GM18519 (cell line): ENCODE measurements around the gene BEND6.
"Not testable (repeated sequence)": the region's sequence is repeated elsewhere in the genome, so short reads cannot be mapped to it uniquely, and the experiment has no call there.

ENCODE experiments used
- ATAC-seq: cut with Tn5 transposase; IDR thresholded peaks from one replicate; pipeline ENCODE4 v1.9.1; 2021; ENCODE audit warnings: mild to moderate bottlenecking, moderate library complexity; ENCODE audit not compliant: unreplicated experiment, low FRiP score

Gene BEND6

GRCh38 chr6:57026001-57026400 lies 71.1 kb downstream of the BEND6 start:
- no peak for ATAC-seq

GRCh38 chr6:57027301-57027700 lies 72.4 kb downstream of the BEND6 start:
- ATAC-seq = no peak

GRCh38 chr6:57029213-57029612 lies 74.3 kb downstream of the BEND6 start:
- ATAC-seq = no peak

- ATAC-seq = no peak
Measured at GRCh38 chr6:57033228-57033627, 78.3 kb downstream of the BEND6 start.

- no peak for ATAC-seq
Measured at GRCh38 chr6:57035549-57035948, 80.6 kb downstream of the BEND6 start.

- no peak for ATAC-seq
Measured at GRCh38 chr6:57038906-57039305, 84.0 kb downstream of the BEND6 start.

- no peak for ATAC-seq
Measured at GRCh38 chr6:57040011-57040410, 85.1 kb downstream of the BEND6 start.

GRCh38 chr6:57044061-57044460 lies 89.2 kb downstream of the BEND6 start:
- not testable (repeated sequence) for ATAC-seq

GRCh38 chr6:57044568-57044967 lies 89.7 kb downstream of the BEND6 start:
- ATAC-seq = no peak

- peak; percentile 84 for ATAC-seq
Measured at GRCh38 chr6:57046332-57047256, 91.7 kb downstream of the BEND6 start, which contains the start of gene KIAA1586. Gene KIAA1586, plus strand, starts transcription at chr6:57046693. Its CDS starts 63 bp downstream, at chr6:57046756.

GRCh38 chr6:57047257-57047585 lies 92.3 kb downstream of the BEND6 start:
- peak; percentile 21 for ATAC-seq

- ATAC-seq = not testable (repeated sequence)
Measured at GRCh38 chr6:57047859-57048258, 93.0 kb downstream of the BEND6 start.

GRCh38 chr6:57048577-57048976 lies 93.7 kb downstream of the BEND6 start:
- no peak for ATAC-seq

GRCh38 chr6:57063847-57064246 lies 108.9 kb downstream of the BEND6 start:
- no peak for ATAC-seq

- ATAC-seq = no peak
Measured at GRCh38 chr6:57064809-57065208, 109.9 kb downstream of the BEND6 start.

GRCh38 chr6:57068061-57068460 lies 113.2 kb downstream of the BEND6 start:
- ATAC-seq = no peak

GRCh38 chr6:57069228-57069627 lies 114.3 kb downstream of the BEND6 start:
- no peak for ATAC-seq

- no peak for ATAC-seq
Measured at GRCh38 chr6:57069920-57070331, 115.0 kb downstream of the BEND6 start.

GRCh38 chr6:57072108-57072507 lies 117.2 kb downstream of the BEND6 start:
- no peak for ATAC-seq

- no peak for ATAC-seq
Measured at GRCh38 chr6:57074383-57074782, 119.5 kb downstream of the BEND6 start.

- no peak for ATAC-seq
Measured at GRCh38 chr6:57075092-57075491, 120.2 kb downstream of the BEND6 start.
